Measurements from ENCODE around the gene PNO1.
A peak's percentile ranks its signal among the peaks of the same experiment; 100 is the strongest.

PNO1 gene

GRCh38 chr2:68121873-68122679 is 35.6 kb upstream of the PNO1 start:
- Histone ChIP-seq H3K27ac (no peak overlapping the region), H3K4me3 (no peak overlapping the region)
- DNase-seq (ENCODE audit: low spot score) = peak; percentile 79
- TF ChIP-seq, protein P1, sequence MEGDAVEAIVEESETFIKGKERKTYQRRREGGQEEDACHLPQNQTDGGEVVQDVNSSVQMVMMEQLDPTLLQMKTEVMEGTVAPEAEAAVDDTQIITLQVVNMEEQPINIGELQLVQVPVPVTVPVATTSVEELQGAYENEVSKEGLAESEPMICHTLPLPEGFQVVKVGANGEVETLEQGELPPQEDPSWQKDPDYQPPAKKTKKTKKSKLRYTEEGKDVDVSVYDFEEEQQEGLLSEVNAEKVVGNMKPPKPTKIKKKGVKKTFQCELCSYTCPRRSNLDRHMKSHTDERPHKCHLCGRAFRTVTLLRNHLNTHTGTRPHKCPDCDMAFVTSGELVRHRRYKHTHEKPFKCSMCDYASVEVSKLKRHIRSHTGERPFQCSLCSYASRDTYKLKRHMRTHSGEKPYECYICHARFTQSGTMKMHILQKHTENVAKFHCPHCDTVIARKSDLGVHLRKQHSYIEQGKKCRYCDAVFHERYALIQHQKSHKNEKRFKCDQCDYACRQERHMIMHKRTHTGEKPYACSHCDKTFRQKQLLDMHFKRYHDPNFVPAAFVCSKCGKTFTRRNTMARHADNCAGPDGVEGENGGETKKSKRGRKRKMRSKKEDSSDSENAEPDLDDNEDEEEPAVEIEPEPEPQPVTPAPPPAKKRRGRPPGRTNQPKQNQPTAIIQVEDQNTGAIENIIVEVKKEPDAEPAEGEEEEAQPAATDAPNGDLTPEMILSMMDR (IDR thresholded peaks at IDR 0.05) = peak; percentile 92

DNA sequence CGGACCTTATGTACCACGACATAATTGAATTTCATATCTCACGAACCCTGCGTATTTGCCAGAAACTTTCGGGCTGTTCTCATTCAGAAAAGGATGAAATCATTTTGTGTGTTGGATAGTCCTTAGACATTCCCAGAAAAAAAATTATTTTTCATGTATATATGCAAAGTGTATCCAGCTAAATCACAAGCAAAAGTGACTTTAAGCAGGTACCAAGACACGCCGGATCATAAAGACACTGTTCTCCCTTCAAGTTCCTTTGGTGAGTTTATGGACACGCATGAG is 35.1 kb upstream of the PNO1 start:
- H3K4me3 ChIP-seq = no peak overlapping the region

DNA sequence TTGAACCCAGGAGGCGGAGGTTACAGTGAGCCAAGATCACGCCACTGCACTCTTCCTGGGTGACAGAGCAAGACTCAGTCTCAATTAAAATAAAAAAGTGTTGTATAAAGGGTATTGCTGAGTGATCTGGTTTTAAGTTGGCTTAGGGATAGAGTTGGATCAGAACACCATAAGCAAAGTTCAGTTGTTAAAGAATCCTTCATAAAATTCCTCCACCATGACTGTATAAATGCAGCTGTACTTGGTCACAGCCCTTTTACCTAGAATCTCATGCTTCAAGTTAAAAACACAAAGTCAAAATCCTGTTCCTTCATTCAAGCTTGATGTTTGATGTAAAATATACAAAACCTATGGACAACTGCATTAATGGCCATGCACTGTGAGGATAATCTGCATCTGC is 33.4 kb upstream of the PNO1 start:
- Histone ChIP-seq H3K4me3 (no peak overlapping the region), H3K27ac (no peak overlapping the region)
- TF ChIP-seq, protein P1 (IDR thresholded peaks at IDR 0.05) = no peak

More for the DNA sequence above, 35.1 kb upstream of the PNO1 start:
- H3K27ac ChIP-seq = no peak overlapping the region
- TF ChIP-seq, protein P1 (IDR thresholded peaks at IDR 0.05) = peak; percentile 12
- DNase-seq (ENCODE audit: low spot score) = no peak

GRCh38 chr2:68125821-68126220 is 31.9 kb upstream of the PNO1 start:
- Histone ChIP-seq H3K4me3 (no peak overlapping the region), H3K27ac (no peak overlapping the region)
- no peak for DNase-seq (ENCODE audit: low spot score)
- TF ChIP-seq, protein P1 (IDR thresholded peaks at IDR 0.05) = no peak

More for the DNA sequence above, 33.4 kb upstream of the PNO1 start:
- DNase-seq (ENCODE audit: low spot score) = no peak

GRCh38 chr2:68126561-68126960 is 31.1 kb upstream of the PNO1 start:
- TF ChIP-seq, protein P1 (IDR thresholded peaks at IDR 0.05) = no peak
- H3K4me3 ChIP-seq = no peak overlapping the region
- H3K27ac ChIP-seq = no peak overlapping the region
- DNase-seq (ENCODE audit: low spot score) = no peak

DNA sequence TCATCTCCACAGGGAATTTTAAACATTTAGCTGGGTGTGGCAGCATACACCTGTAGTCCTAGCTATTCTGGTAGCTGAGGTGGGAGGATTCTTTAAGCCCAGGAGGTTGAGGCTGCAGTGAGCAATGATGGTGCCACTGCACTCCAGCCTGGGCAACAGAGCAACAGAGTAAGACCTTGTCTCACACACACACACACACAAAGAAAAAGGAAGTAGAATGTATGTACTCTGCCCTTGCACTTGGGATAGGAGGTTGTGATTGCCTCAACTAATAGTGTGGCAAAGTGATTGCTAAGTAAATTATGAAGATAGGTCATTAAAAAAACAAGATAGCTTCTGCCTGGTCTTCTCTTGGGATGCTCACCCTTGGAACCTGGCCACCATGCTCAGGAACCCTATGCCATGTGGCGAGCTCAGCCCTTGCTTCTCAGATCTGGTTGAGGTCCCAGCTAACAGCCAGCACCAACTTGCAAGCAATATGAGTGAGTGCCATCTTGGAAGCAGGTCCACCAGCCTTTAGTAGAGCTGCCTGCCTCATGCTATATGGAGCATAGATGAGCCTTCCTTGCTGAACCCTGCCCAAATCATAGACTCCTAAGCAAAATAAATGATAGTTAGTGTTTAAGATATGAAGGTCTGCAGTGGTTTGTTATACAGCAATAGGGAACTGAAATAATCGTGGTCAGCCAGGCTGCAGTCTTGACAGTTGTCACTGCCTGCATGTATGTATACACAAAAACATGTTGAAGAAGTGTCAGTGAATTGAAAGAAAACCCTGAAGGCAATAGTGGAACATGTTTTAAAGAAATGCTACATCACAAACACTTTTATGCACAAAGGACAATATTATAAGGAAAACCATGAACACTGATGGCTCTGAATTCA is 30.1 kb upstream of the PNO1 start:
- TF ChIP-seq, protein P1 (IDR thresholded peaks at IDR 0.05) = no peak
- Histone ChIP-seq H3K27ac (no peak overlapping the region), H3K4me3 (no peak overlapping the region)
- no peak for DNase-seq (ENCODE audit: low spot score)
